SU-DHL-6 (cell line): Measurements from ENCODE around the gene HMG20A.

ENCODE experiments used
- H2AFZ ChIP-seq: fragments of 200-600 bp; sonication (generic); 2 replicates; pipeline ENCODE4 v1.6.1; 2014; ENCODE audit warnings: low read depth, mild to moderate bottlenecking, moderate library complexity, mixed read lengths, antibody characterized with exemption, low read length; ENCODE audit not compliant: severe bottlenecking
- H3F3A ChIP-seq: fragments of 200-600 bp; shearing (Covaris generic); 2 replicates; pipeline ENCODE4 v1.6.0; 2016; ENCODE audit warnings: antibody characterized with exemption, mild to moderate bottlenecking; ENCODE audit not compliant: insufficient read depth
- H3K27ac ChIP-seq: fragments of 200-600 bp; sonication (generic); 2 replicates; pipeline ENCODE4 v1.5.1; 2016; ENCODE audit warnings: low read depth, mild to moderate bottlenecking, low read length, moderate library complexity, mixed read lengths
- H3K27me3 ChIP-seq: fragments of 200-600 bp; sonication (generic), shearing (Covaris generic); 2 replicates; pipeline ENCODE4 v1.6.0; 2014; ENCODE audit warnings: mild to moderate bottlenecking, low read length
- H3K36me3 ChIP-seq: fragments of 200-600 bp; sonication (generic); 2 replicates; pipeline ENCODE4 v1.6.1; 2014; ENCODE audit warnings: mild to moderate bottlenecking, low read length, mixed read lengths
- H3K4me2 ChIP-seq: fragments of 300-600, 200-600 bp; shearing (Covaris generic), sonication (generic); 2 replicates; pipeline ENCODE4 v1.6.0; 2014; ENCODE audit warnings: low read length, low read depth, mild to moderate bottlenecking; ENCODE audit not compliant: poor library complexity, severe bottlenecking
- H3K4me3 ChIP-seq: fragments of 200-600 bp; sonication (generic); 2 replicates; pipeline ENCODE4 v1.5.1; 2014; ENCODE audit warnings: antibody characterized with exemption, low read length, mild to moderate bottlenecking, mixed read lengths; ENCODE audit not compliant: insufficient read depth, poor library complexity, severe bottlenecking
- H3K79me2 ChIP-seq: fragments of 200-600 bp; sonication (generic); 2 replicates; pipeline ENCODE4 v1.6.1; 2014; ENCODE audit warnings: mild to moderate bottlenecking, low read length, moderate library complexity; ENCODE audit not compliant: insufficient read depth
- H3K9ac ChIP-seq: fragments of 200-600 bp; sonication (generic); 2 replicates; pipeline ENCODE4 v1.7.0; 2014; ENCODE audit warnings: mild to moderate bottlenecking, low read length
- H3K9me2 ChIP-seq: fragments of 200-600 bp; sonication (generic); replicated peaks from 2 replicates; pipeline ENCODE4 v1.6.1; 2014; ENCODE audit warnings: low read length; ENCODE audit not compliant: insufficient read depth
- H3K9me3 ChIP-seq: fragments of 200-600 bp; sonication (generic); 2 replicates; pipeline ENCODE4 v1.6.1; 2014; ENCODE audit warnings: low read length, mixed read lengths; ENCODE audit not compliant: insufficient read depth
- H4K20me1 ChIP-seq: fragments of 200-600 bp; sonication (generic); 2 replicates; pipeline ENCODE4 v1.6.1; 2014; ENCODE audit warnings: low read depth, mild to moderate bottlenecking, antibody characterized with exemption, low read length, moderate library complexity, mixed read lengths
- EZH2phosphoT487 ChIP-seq: fragments of 200-600 bp; sonication (generic), shearing (Covaris generic); conservative IDR thresholded peaks from 2 replicates; pipeline ENCODE4 v1.6.1; 2018; ENCODE audit warnings: mild to moderate bottlenecking, antibody characterized with exemption, low read length, moderate library complexity, mixed read lengths
- TF ChIP-seq, protein P1 (sequence below): fragments of 200-600 bp; sonication (generic); IDR thresholded peaks from one replicate; pipeline ENCODE4 v1.5.1; 2017; ENCODE audit warnings: antibody characterized with exemption, mild to moderate bottlenecking, low read length, moderate library complexity; ENCODE audit not compliant: insufficient read depth, poor library complexity, severe bottlenecking

Gene HMG20A

DNA sequence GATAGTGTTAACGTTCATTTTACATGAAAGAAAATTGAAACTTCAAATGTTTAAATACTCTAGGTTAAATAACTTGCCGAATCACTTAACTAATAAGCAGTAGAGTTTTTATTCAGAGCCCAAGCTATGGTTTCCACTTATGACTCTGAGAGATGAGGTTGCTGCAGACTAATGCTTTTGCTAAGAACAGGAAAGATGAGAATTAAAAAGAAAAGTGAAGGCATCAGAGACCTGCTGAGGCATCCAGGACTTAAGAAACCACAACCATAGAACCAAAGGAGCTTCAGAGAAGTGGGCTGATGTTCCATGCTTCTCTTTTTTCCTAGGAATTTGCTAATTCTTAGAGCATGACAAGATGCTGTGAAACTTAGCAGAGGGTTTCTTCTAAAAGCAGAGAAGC is 9.5 kb downstream of the HMG20A start:
- Histone ChIP-seq H2AFZ (no peak overlapping the region), H4K20me1 (peaks cover 39% of the 10 kb centered on the region), H3K9me3 (no peaks in the 10 kb centered on the region), H3K36me3 (no peaks in the 10 kb centered on the region), H3F3A (no peaks in the 10 kb centered on the region), H3K27ac (no peak overlapping the region), H3K9me2 (no peaks in the 10 kb centered on the region), H3K4me2 (no peak overlapping the region), H3K27me3 (no peaks in the 10 kb centered on the region), H3K79me2 (peaks cover 76% of the 10 kb centered on the region), H3K9ac (no peak overlapping the region), H3K4me3 (no peak overlapping the region)
- TF ChIP-seq EZH2phosphoT487 = no peak
- TF ChIP-seq, protein P1, sequence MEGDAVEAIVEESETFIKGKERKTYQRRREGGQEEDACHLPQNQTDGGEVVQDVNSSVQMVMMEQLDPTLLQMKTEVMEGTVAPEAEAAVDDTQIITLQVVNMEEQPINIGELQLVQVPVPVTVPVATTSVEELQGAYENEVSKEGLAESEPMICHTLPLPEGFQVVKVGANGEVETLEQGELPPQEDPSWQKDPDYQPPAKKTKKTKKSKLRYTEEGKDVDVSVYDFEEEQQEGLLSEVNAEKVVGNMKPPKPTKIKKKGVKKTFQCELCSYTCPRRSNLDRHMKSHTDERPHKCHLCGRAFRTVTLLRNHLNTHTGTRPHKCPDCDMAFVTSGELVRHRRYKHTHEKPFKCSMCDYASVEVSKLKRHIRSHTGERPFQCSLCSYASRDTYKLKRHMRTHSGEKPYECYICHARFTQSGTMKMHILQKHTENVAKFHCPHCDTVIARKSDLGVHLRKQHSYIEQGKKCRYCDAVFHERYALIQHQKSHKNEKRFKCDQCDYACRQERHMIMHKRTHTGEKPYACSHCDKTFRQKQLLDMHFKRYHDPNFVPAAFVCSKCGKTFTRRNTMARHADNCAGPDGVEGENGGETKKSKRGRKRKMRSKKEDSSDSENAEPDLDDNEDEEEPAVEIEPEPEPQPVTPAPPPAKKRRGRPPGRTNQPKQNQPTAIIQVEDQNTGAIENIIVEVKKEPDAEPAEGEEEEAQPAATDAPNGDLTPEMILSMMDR = no peak

DNA sequence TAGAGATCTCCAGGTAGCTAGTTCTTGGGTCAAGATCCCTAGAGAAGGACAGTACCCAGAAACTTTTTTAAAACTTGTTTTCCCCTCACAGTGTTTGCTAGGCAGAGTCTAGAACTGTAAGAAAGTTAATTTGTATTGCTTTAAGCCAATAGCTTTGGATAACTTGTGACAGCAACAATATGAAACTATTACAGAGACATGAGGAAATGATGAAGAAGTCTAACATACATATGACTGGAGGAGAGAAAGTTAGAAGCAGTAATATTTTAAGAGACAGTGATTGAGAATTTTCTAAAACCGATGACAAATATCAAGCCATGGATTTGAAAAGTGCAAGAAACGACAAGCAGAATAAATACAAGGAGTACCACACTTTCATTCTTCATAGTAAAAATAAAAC is 10.0 kb downstream of the HMG20A start:
- TF ChIP-seq EZH2phosphoT487 = no peak
- TF ChIP-seq, protein P1 = no peak
- Histone ChIP-seq H3F3A (no peaks in the 10 kb centered on the region), H3K9me2 (no peaks in the 10 kb centered on the region), H3K79me2 (peaks cover 72% of the 10 kb centered on the region), H4K20me1 (peaks cover 35% of the 10 kb centered on the region), H3K36me3 (no peaks in the 10 kb centered on the region), H2AFZ (no peak overlapping the region), H3K9ac (no peak overlapping the region), H3K27me3 (no peaks in the 10 kb centered on the region), H3K4me2 (no peak overlapping the region), H3K9me3 (no peaks in the 10 kb centered on the region), H3K27ac (no peak overlapping the region), H3K4me3 (no peak overlapping the region)

DNA sequence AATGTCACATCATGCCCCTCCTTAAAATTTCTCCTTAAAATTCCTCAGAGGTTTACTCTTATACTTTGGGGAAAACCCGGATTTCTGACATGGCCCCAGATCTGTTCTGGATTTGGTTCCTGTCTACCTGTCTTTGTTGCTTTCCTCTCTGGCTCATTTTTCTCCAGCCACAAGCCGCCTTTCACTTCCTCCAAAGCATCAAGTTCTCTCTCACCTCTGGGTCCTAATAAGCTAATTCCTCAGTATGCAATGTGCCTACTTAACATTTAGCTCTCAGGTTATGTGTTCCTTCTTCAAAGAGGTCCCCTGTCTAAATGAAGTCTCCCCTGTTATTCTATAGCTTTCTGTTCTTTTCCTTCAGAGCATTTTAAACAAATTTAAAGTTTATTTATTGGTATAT is 16.1 kb downstream of the HMG20A start:
- Histone ChIP-seq H3F3A (no peaks in the 10 kb centered on the region), H3K27me3 (no peaks in the 10 kb centered on the region), H4K20me1 (peaks cover 21% of the 10 kb centered on the region), H3K79me2 (peaks cover 64% of the 10 kb centered on the region), H3K9me3 (no peaks in the 10 kb centered on the region), H3K4me3 (no peak overlapping the region), H2AFZ (no peak overlapping the region), H3K36me3 (no peaks in the 10 kb centered on the region), H3K4me2 (no peak overlapping the region), H3K27ac (no peak overlapping the region), H3K9ac (no peak overlapping the region), H3K9me2 (no peaks in the 10 kb centered on the region)
- TF ChIP-seq EZH2phosphoT487 = no peak
- TF ChIP-seq, protein P1 = no peak
